Mesenchymal stem cell (in vitro differentiated cells and primary cell): ENCODE measurements around the gene SSU72.

Experiments used
- DNase-seq: peaks from one replicate; pipeline ENCODE4 v3.0.0-alpha.2; 2013
- H2AFZ ChIP-seq: one replicate; pipeline ENCODE4 v1.6.1; 2013; ENCODE audit warnings: low read depth, mild to moderate bottlenecking, control low read depth, inconsistent platforms, low read length, moderate library complexity
- H2AK5ac ChIP-seq: 2 replicates; pipeline ENCODE4 v1.6.1; 2013; ENCODE audit warnings: low read length, moderate library complexity, mild to moderate bottlenecking, inconsistent platforms; ENCODE audit not compliant: severe bottlenecking
- H2BK120ac ChIP-seq: one replicate; pipeline ENCODE4 v1.6.1; 2013; ENCODE audit warnings: low read depth, mild to moderate bottlenecking, inconsistent platforms, low read length, moderate library complexity
- H2BK12ac ChIP-seq, 2 experiments: one replicate each; pipeline ENCODE4 v1.6.1; 2013; ENCODE audit warnings: inconsistent platforms in 2 of 2, low read length in 2 of 2, mild to moderate bottlenecking in 2 of 2, moderate library complexity in 2 of 2, control low read depth in 1 of 2
- H2BK15ac ChIP-seq: one replicate; pipeline ENCODE4 v1.6.1; 2013; ENCODE audit warnings: mild to moderate bottlenecking, low read depth, inconsistent platforms; ENCODE audit not compliant: poor library complexity, severe bottlenecking
- H2BK5ac ChIP-seq: 2 replicates; pipeline ENCODE4 v1.6.1; 2013; ENCODE audit warnings: low read depth, mild to moderate bottlenecking, low read length, control low read depth, inconsistent platforms; ENCODE audit not compliant: poor library complexity, severe bottlenecking
- H3K14ac ChIP-seq, 2 experiments: one replicate each; pipeline ENCODE4 v1.6.1; 2013; ENCODE audit warnings: inconsistent platforms in 2 of 2, low read length in 2 of 2, control low read depth in 1 of 2, mild to moderate bottlenecking in 1 of 2, moderate library complexity in 1 of 2
- H3K18ac ChIP-seq, 2 experiments: one replicate each; pipeline ENCODE4 v1.6.1; 2013; ENCODE audit warnings: inconsistent platforms in 2 of 2, low read length in 2 of 2, control low read depth in 1 of 2, low read depth in 1 of 2, mild to moderate bottlenecking in 1 of 2
- H3K23ac ChIP-seq, 2 experiments: one replicate each; pipeline ENCODE4 v1.6.1; 2013; ENCODE audit warnings: inconsistent platforms in 2 of 2, low read length in 2 of 2, mild to moderate bottlenecking in 2 of 2, moderate library complexity in 2 of 2, control low read depth in 1 of 2
- H3K27ac ChIP-seq: 2 replicates; pipeline ENCODE4 v1.5.1; 2013; ENCODE audit warnings: mild to moderate bottlenecking, moderate library complexity, low read length, control low read depth, inconsistent platforms; ENCODE audit not compliant: poor library complexity, severe bottlenecking
- H3K27me3 ChIP-seq, 2 experiments: 2 replicates each; pipeline versions ENCODE4 v1.6.1 to v1.7.0; 2013; ENCODE audit warnings: low read length in 2 of 2, mild to moderate bottlenecking in 2 of 2, moderate library complexity in 2 of 2, control low read depth in 1 of 2, inconsistent platforms in 1 of 2; ENCODE audit not compliant: control insufficient read depth in 1 of 2, insufficient read depth in 1 of 2
- H3K36me3 ChIP-seq, 2 experiments: 2 replicates each; pipeline versions ENCODE4 v1.6.1 to v1.7.0; 2013; ENCODE audit warnings: low read length in 2 of 2, control low read depth in 1 of 2, inconsistent platforms in 1 of 2, low read depth in 1 of 2, mild to moderate bottlenecking in 1 of 2; ENCODE audit not compliant: insufficient read depth in 2 of 2, control insufficient read depth in 1 of 2
- H3K4ac ChIP-seq, 2 experiments: one replicate each; pipeline ENCODE4 v1.6.1; 2013; ENCODE audit warnings: inconsistent platforms in 2 of 2, low read length in 2 of 2, mild to moderate bottlenecking in 2 of 2, moderate library complexity in 2 of 2, control low read depth in 1 of 2, low read depth in 1 of 2
- H3K4me1 ChIP-seq: 2 replicates; pipeline ENCODE4 v1.6.1; 2013; ENCODE audit warnings: low read depth, low read length, control low read depth; ENCODE audit not compliant: control insufficient read depth, insufficient read depth
- H3K4me2 ChIP-seq: 2 replicates; pipeline ENCODE4 v1.6.1; 2013; ENCODE audit warnings: low read length, mild to moderate bottlenecking, inconsistent platforms; ENCODE audit not compliant: poor library complexity, severe bottlenecking
- H3K4me3 ChIP-seq, 2 experiments: 2 replicates each; pipeline versions ENCODE4 v1.5.1 to v1.7.0; 2013; ENCODE audit warnings: low read length in 2 of 2, mild to moderate bottlenecking in 2 of 2, control low read depth in 1 of 2, low read depth in 1 of 2; ENCODE audit not compliant: insufficient read depth in 1 of 2
- H3K79me1 ChIP-seq: replicated peaks from 2 replicates; pipeline ENCODE4 v1.6.1; 2013; ENCODE audit warnings: mild to moderate bottlenecking, control low read depth, low read length, inconsistent platforms; ENCODE audit not compliant: poor library complexity, severe bottlenecking
- H3K9ac ChIP-seq: 2 replicates; pipeline ENCODE4 v1.7.0; 2013; ENCODE audit warnings: mild to moderate bottlenecking, low read length, moderate library complexity
- H3K9me3 ChIP-seq: 2 replicates; pipeline ENCODE4 v1.7.0; 2013; ENCODE audit warnings: mild to moderate bottlenecking, low read length; ENCODE audit not compliant: control insufficient read depth
- H4K8ac ChIP-seq: one replicate; pipeline ENCODE4 v1.6.1; 2013; ENCODE audit warnings: inconsistent platforms, mild to moderate bottlenecking, low read length, moderate library complexity
- H4K91ac ChIP-seq: one replicate; pipeline ENCODE4 v1.6.1; 2013; ENCODE audit warnings: mild to moderate bottlenecking, low read length, inconsistent platforms
- WGBS: methylation state at CpG from one replicate; pipeline ENCODE4 v1.1.7; 2013; ENCODE audit warnings: mixed read lengths; 5-methylcytosine and 5-hydroxymethylcytosine counted together

The SSU72 gene

GRCh38 chr1:1616045-1616790 is 41.6 kb upstream of the SSU72 start:
- Histone ChIP-seq H3K9me3 (no peaks in the 10 kb centered on the region), H3K4ac (peak overlapping the region in 1 of 2 experiments; percentile 90), H3K9ac (peak overlapping the region; percentile 99), H3K27ac (no peak overlapping the region), H2BK5ac (peak overlapping the region; percentile 49), H3K79me1 (peaks cover 52% of the 10 kb centered on the region), H3K4me2 (peak overlapping the region; percentile 85), H2AK5ac (no peak overlapping the region), H2BK120ac (peak overlapping the region; percentile 97), H2BK15ac (peak overlapping the region; percentile 36), H4K8ac (peak overlapping the region; percentile 82), H3K4me1 (peaks cover 28% of the 10 kb centered on the region), H3K27me3 (no peaks in the 10 kb centered on the region), H3K18ac (peak overlapping the region; percentile 95 to 97), H4K91ac (peak overlapping the region; percentile 68), H3K4me3 (peak overlapping the region; percentile 90 to 97), H2BK12ac (peak overlapping the region in 1 of 2 experiments; percentile 54), H3K14ac (peak overlapping the region in 1 of 2 experiments; percentile 95), H3K23ac (peak overlapping the region in 1 of 2 experiments; percentile 74), H2AFZ (peak overlapping the region; percentile 84), H3K36me3 (peaks cover 13 to 44% of the 10 kb centered on the region in 2 experiments)
- DNase-seq, result peak; percentile 56
- 16% methylated on average over 40 of the region's 80 CpGs for WGBS

- peak within 1 kb of the TSS in 1 of 2 experiments; percentile 54 for H2BK12ac ChIP-seq
- peaks cover 13 to 36% of the 10 kb centered on the region in 2 experiments for H3K36me3 ChIP-seq
- H3K27ac ChIP-seq, result peak within 1 kb of the TSS; percentile 84
- peak within 1 kb of the TSS; percentile 16 for H2AK5ac ChIP-seq
- peak within 1 kb of the TSS; percentile 99 to 100 for H3K18ac ChIP-seq
- H3K79me1 ChIP-seq, result peaks cover 49% of the 10 kb centered on the region
- peak within 1 kb of the TSS; percentile 100 for H4K8ac ChIP-seq
- peak within 1 kb of the TSS; percentile 84 for H2AFZ ChIP-seq
- H3K4me3 ChIP-seq, result peak within 1 kb of the TSS; percentile 90 to 97
- peak within 1 kb of the TSS; percentile 97 for H2BK120ac ChIP-seq
- peak within 1 kb of the TSS; percentile 100 for H4K91ac ChIP-seq
- H3K23ac ChIP-seq, result peak within 1 kb of the TSS in 1 of 2 experiments; percentile 83
- peak within 1 kb of the TSS; percentile 99 for H3K9ac ChIP-seq
- peaks cover 25% of the 10 kb centered on the region for H3K4me1 ChIP-seq
- peak within 1 kb of the TSS; percentile 85 for H3K4me2 ChIP-seq
- peak within 1 kb of the TSS; percentile 96 for H2BK15ac ChIP-seq
- no peaks in the 10 kb centered on the region for H3K27me3 ChIP-seq
- peak; percentile 96 for DNase-seq
- peak within 1 kb of the TSS; percentile 98 to 100 for H3K4ac ChIP-seq
- under 1% methylated on average over 79 of the region's 107 CpGs for whole genome bisulfite sequencing
- no peaks in the 10 kb centered on the region for H3K9me3 ChIP-seq
- H3K14ac ChIP-seq, result peak within 1 kb of the TSS in 1 of 2 experiments; percentile 95
- peak within 1 kb of the TSS; percentile 99 for H2BK5ac ChIP-seq
Observed at GRCh38 chr1:1615256-1616044, 40.8 kb upstream of the SSU72 start, which contains the start of gene MIB2. Gene MIB2 (plus strand): TSS chr1:1615500. CDS start chr1:1623453, 7,953 bp downstream.

- no peaks in the 10 kb centered on the region for H3K27me3 ChIP-seq
- no peak overlapping the region for H2BK12ac ChIP-seq
- H3K4ac ChIP-seq, result no peak overlapping the region
- H3K23ac ChIP-seq, result peak overlapping the region in 1 of 2 experiments; percentile 83
- no peak overlapping the region for H3K14ac ChIP-seq
- peak overlapping the region; percentile 90 to 97 for H3K4me3 ChIP-seq
- no peak overlapping the region for H3K27ac ChIP-seq
- peaks cover 13 to 30% of the 10 kb centered on the region in 2 experiments for H3K36me3 ChIP-seq
- no peak for DNase-seq
- 2% methylated on average over 23 of the region's 23 CpGs for WGBS
- no peak overlapping the region for H2BK5ac ChIP-seq
- H3K79me1 ChIP-seq, result peaks cover 46% of the 10 kb centered on the region
- no peak overlapping the region for H2BK15ac ChIP-seq
- H3K4me2 ChIP-seq, result peak overlapping the region; percentile 65
- H3K9ac ChIP-seq, result peak overlapping the region; percentile 99
- no peaks in the 10 kb centered on the region for H3K9me3 ChIP-seq
- no peak overlapping the region for H4K8ac ChIP-seq
- H3K4me1 ChIP-seq, result peaks cover 25% of the 10 kb centered on the region
- no peak overlapping the region for H2AK5ac ChIP-seq
- H2AFZ ChIP-seq, result peak overlapping the region; percentile 47
- H4K91ac ChIP-seq, result no peak overlapping the region
- no peak overlapping the region for H2BK120ac ChIP-seq
- H3K18ac ChIP-seq, result no peak overlapping the region
Observed at GRCh38 chr1:1614954-1615255, 40.2 kb upstream of the SSU72 start.
